HCT116 (cell line): ENCODE data around the gene DENND4C. TPM values are rescaled to one million over a fixed set of nuclear protein-coding genes. Genes with fewer than 3 reads are reported as not detected.
A peak's percentile ranks its signal among the peaks of the same experiment; 100 is the strongest.

ENCODE experiments used
- ATAC-seq: fragments of 200-7000 bp; cut with Tn5 transposase; 2 replicates; pipeline ENCODE4 v1.9.1; 2020; ENCODE audit warnings: mild to moderate bottlenecking, moderate library complexity
- BruUV-seq: library from RNA; stranded (reverse); fragments of 400-500 nt; replicated peaks from 2 replicates; lab custom pipeline; 2021; lab: Mats Ljungman, UMichigan
- CTCF ChIA-PET: fragments of 300-600 bp; sonication (Branson Sonifier 250); formaldehyde crosslinking; loops from one replicate; lab custom pipeline; 2021; ENCODE audit warnings: antibody characterized with exemption; lab: Charles Lee
- POLR2A ChIA-PET: fragments of 300-600, 350-600 bp; sonication (Branson Sonifier 250); formaldehyde crosslinking; loops from one replicate; lab custom pipeline; 2021; ENCODE audit warnings: antibody characterized with exemption; lab: Charles Lee
- RAD21 ChIA-PET, 2 experiments: fragments of 300-600 bp; sonication (Branson Sonifier 250); formaldehyde crosslinking; loops; one replicate each; lab custom pipeline; 2023; ENCODE audit warnings: low total read pairs in 2 of 2; ENCODE audit not compliant: uncharacterized antibody in 2 of 2, unreplicated experiment in 2 of 2, low non-redundant PET in 1 of 2; lab: Charles Lee
- DNase-seq: peaks from one replicate; pipeline ENCODE4 v3.0.0-alpha.2; 2010; ENCODE audit warnings: low read depth, low spot score
- H2AFZ ChIP-seq: fragments of 200-600 bp; shearing (Covaris generic), sonication (generic); 2 replicates; pipeline ENCODE4 v1.6.1; 2017; ENCODE audit warnings: low read depth, mixed run types, mixed read lengths, antibody characterized with exemption, low read length; ENCODE audit not compliant: poor library complexity, severe bottlenecking
- H3K27ac ChIP-seq: 2 replicates; pipeline ENCODE4 v1.5.1; 2012; ENCODE audit warnings: low read depth, low read length
- H3K27me3 ChIP-seq: fragments of 200-600 bp; sonication (generic); 2 replicates; pipeline ENCODE4 v1.6.1; 2016; ENCODE audit warnings: mixed run types, low read length, mixed read lengths; ENCODE audit not compliant: insufficient read depth
- H3K36me3 ChIP-seq, 2 experiments: fragments of 200-500 bp in 1 of 2; fragments of 200-600 bp in 1 of 2; sonication (Bioruptor generic) in 1 of 2; sonication (generic) in 1 of 2; 2 replicates each; pipeline versions ENCODE4 v1.5.1 to v1.6.1; 2014 to 2016; ENCODE audit warnings: low read length in 2 of 2, inconsistent platforms in 1 of 2, mixed read lengths in 1 of 2, mixed run types in 1 of 2; ENCODE audit not compliant: insufficient read depth in 2 of 2, control insufficient read depth in 1 of 2
- H3K4me1 ChIP-seq, 2 experiments: fragments of 200-600 bp in 1 of 2; sonication (generic) in 1 of 2; 2 replicates each; pipeline versions ENCODE4 v1.5.1 to v1.6.1; 2012 to 2017; ENCODE audit warnings: low read length in 2 of 2, inconsistent platforms in 1 of 2, mild to moderate bottlenecking in 1 of 2, mixed read lengths in 1 of 2, mixed run types in 1 of 2, moderate library complexity in 1 of 2; ENCODE audit not compliant: insufficient read depth in 2 of 2, control insufficient read depth in 1 of 2
- H3K4me2 ChIP-seq: fragments of 200-600 bp; sonication (generic); 2 replicates; pipeline ENCODE4 v1.6.1; 2017; ENCODE audit warnings: mixed run types, low read length, mixed read lengths
- H3K4me3 ChIP-seq, 2 experiments: fragments of 200-600 bp in 1 of 2; sonication (generic) in 1 of 2; replicated peaks in 1 of 2; 2 replicates each; pipeline ENCODE4 v1.5.1; 2011 to 2016; ENCODE audit warnings: low read length in 2 of 2, control low read depth in 1 of 2, low read depth in 1 of 2, mild to moderate bottlenecking in 1 of 2, mixed read lengths in 1 of 2, mixed run types in 1 of 2
- H3K79me2 ChIP-seq: fragments of 200-600 bp; sonication (generic); 2 replicates; pipeline ENCODE4 v1.6.1; 2017; ENCODE audit warnings: mild to moderate bottlenecking, mixed run types, low read length, moderate library complexity, mixed read lengths; ENCODE audit not compliant: insufficient read depth
- H3K9ac ChIP-seq: fragments of 200-600 bp; sonication (generic); 2 replicates; pipeline ENCODE4 v1.6.1; 2016; ENCODE audit warnings: low read length, mixed read lengths
- H3K9me2 ChIP-seq: fragments of 200-600 bp; sonication (generic), shearing (Covaris generic); 2 replicates; pipeline ENCODE4 v1.6.1; 2017; ENCODE audit warnings: mixed run types, mild to moderate bottlenecking, moderate library complexity; ENCODE audit not compliant: insufficient read depth
- H3K9me3 ChIP-seq, 2 experiments: fragments of 200-500 bp in 1 of 2; fragments of 200-600 bp in 1 of 2; sonication (Bioruptor generic) in 1 of 2; sonication (generic) in 1 of 2; 2 replicates each; pipeline ENCODE4 v1.6.1; 2014 to 2017; ENCODE audit warnings: low read length in 2 of 2, mixed read lengths in 2 of 2, inconsistent platforms in 1 of 2, low read depth in 1 of 2, mild to moderate bottlenecking in 1 of 2, mixed run types in 1 of 2, moderate library complexity in 1 of 2; ENCODE audit not compliant: control insufficient read depth in 1 of 2, insufficient read depth in 1 of 2
- H4K20me1 ChIP-seq: fragments of 200-600 bp; sonication (generic), shearing (Covaris generic); 2 replicates; pipeline ENCODE4 v1.6.1; 2017; ENCODE audit warnings: mixed run types, mild to moderate bottlenecking, moderate library complexity; ENCODE audit not compliant: insufficient read depth
- CBX3 ChIP-seq: IDR thresholded peaks from 2 replicates; pipeline ENCODE4 v1.6.1; 2012; ENCODE audit warnings: low read depth
- RAD21 ChIP-seq: IDR thresholded peaks from 2 replicates; pipeline ENCODE4 v1.6.1; 2012; ENCODE audit warnings: low read depth, mild to moderate bottlenecking
- TCF7L2 ChIP-seq: IDR thresholded peaks from 2 replicates; pipeline ENCODE4 v1.7.0; 2011; ENCODE audit warnings: borderline replicate concordance, inconsistent platforms; ENCODE audit not compliant: insufficient read depth, insufficient read length; ENCODE audit errors: extremely low read depth
- ZFX ChIP-seq: fragments of 450-650 bp; IDR thresholded peaks from 2 replicates; pipeline ENCODE4 v1.6.1; 2017
- intact Hi-C: fragments of 100-400 bp; cut with micrococcal nuclease; formaldehyde crosslinking; loops from 2 replicates; pipeline ENCODE4 v1.10.0; 2022
- total RNA-seq: library from RNA; stranded (reverse); gene quantifications from one replicate; pipeline ENCODE4 v1.2.1, GENCODE V29; 2021; ENCODE audit not compliant: unreplicated experiment
- TF ChIP-seq, protein P1 (sequence below): IDR thresholded peaks from 2 replicates; pipeline ENCODE4 v1.6.1; 2012

The DENND4C gene
- total RNA-seq, 1 experiment from 2014 or later, result 20.9 TPM

DNA sequence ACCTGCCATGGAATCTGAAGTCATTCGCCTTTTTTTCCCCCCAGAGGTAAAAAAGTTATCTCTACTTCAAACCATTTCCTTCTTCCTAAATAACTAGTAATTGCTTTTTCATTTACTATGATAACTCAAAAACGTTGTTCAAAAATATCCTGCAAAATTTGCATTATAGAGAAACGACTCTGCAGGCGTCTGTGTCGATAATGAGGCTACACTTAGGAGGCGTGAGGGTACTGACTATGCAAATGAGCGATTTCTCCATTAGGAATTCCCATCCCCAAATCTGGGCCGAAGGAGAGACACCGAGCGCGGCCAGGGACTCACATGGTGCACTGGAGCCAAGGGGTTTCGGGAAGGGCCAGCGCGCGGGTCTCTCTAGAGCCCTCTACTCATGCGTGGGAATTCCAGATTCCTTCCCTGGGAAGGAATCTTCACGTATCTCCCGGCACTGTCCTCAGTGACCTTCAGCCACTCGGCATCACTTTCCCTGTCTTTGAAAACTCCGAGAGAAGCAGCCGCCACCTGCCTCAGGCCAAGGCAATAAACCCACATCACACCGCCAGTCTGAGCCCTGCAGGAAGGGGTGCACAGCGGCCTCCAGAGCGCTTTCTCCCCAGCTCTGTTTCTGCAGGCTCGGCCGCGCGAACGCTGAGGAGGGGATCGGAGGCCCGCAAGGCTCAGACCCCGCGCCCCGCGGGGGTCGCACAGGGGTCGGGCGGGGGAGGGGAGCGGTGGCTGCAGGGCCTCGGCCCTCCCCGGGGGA is 718 bp upstream of the DENND4C start:
- H4K20me1 ChIP-seq, result 0 out of 2 replicates have a peak, but pooled peaks cover 4% of the 10 kb centered on the region
- H2AFZ ChIP-seq, result peak overlapping the region; percentile 40
- no TSS peak for BruUV-seq
- CTCF ChIA-PET, result interaction anchor here (1.1 kb wide), 1 partner anchor 181 kb away, joined by 4 read pairs; the partner anchor contains the start of gene RRAGA
- H3K79me2 ChIP-seq, result peaks cover 38% of the 10 kb centered on the region
- POLR2A ChIA-PET, result interaction anchor here (0.7 to 1.2 kb wide), 6 partner anchors 12 to 1681 kb away, joined by 3 to 6 read pairs (median 5); no protein-coding TSS in a partner anchor
- H3K9me2 ChIP-seq, result no peaks in the 10 kb centered on the region
- H3K9me3 ChIP-seq, result no peaks in the 10 kb centered on the region
- H3K4me1 ChIP-seq, result peaks cover 15 to 35% of the 10 kb centered on the region in 2 experiments
- intact Hi-C loops, result no loop called here
- no peaks in the 10 kb centered on the region for H3K36me3 ChIP-seq
- peak overlapping the region; percentile 97 for H3K27ac ChIP-seq
- H3K27me3 ChIP-seq, result no peaks in the 10 kb centered on the region
- RAD21 ChIA-PET, result interaction anchor here in 1 of 2 experiments (0.7 kb wide), 1 partner anchor 69 kb away, joined by 9 read pairs; no protein-coding TSS in a partner anchor
- peak overlapping the region; percentile 88 for H3K9ac ChIP-seq
- peak overlapping the region; percentile 80 to 91 for H3K4me3 ChIP-seq
- TF ChIP-seq CBX3 (no peak), TCF7L2 (peak; percentile 67)
- TF ChIP-seq, protein P1, sequence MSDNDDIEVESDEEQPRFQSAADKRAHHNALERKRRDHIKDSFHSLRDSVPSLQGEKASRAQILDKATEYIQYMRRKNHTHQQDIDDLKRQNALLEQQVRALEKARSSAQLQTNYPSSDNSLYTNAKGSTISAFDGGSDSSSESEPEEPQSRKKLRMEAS, result peak; percentile 50; the same call in 1 of the 2 replicates
- peak overlapping the region; percentile 95 for H3K4me2 ChIP-seq
- DNase-seq (peak; percentile 36), ATAC-seq (peak; percentile 71)

DNA sequence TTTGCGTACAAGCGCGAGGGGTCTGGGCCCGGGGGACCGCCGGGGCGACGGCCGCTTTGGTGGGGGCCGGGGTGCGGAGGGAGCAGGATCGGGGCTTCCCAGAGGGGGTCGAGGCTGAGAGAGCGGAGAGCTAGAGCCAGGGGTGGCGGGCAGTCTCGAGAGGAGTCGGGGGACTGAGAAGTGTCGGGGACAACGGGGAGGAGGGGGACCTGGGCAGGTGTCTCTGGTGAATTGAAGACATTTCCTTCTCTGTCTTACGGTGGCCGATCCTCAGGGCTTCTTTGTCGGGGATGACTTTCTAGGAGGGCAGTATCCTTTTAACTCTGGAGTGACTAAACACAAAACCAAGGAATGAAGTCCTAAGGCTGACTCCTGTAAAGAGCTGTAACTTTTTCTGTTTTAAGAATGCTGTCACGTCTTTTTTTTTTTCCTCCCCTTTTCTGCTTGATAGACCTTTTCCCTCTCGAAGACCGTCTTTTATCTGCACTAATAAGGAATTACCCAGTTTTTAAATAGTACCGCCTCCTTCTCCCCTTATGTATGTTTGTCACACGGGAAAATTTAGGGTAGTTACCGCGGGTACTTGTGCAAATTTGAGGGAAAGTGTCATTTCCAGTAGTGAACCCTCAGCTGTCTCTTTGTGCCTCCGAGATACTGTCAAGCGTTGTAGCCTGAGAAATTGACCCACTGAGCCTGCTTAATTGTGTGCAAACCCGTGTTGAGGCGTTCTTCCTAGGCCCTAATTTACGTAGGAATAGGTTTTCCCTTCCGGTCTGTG is 822 bp downstream of the DENND4C start:
- DNase-seq (no peak), ATAC-seq (peak; percentile 6)
- Histone ChIP-seq H3K4me1 (peaks cover 15 to 37% of the 10 kb centered on the region in 2 experiments), H4K20me1 (0 out of 2 replicates have a peak, but pooled peaks cover 4% of the 10 kb centered on the region), H3K27ac (peak overlapping the region; percentile 97), H3K4me3 (peak overlapping the region; percentile 80 to 91), H3K9ac (peak overlapping the region; percentile 88), H3K9me2 (no peaks in the 10 kb centered on the region), H3K36me3 (no peaks in the 10 kb centered on the region), H3K27me3 (no peaks in the 10 kb centered on the region), H2AFZ (no peak overlapping the region), H3K4me2 (peak overlapping the region; percentile 95), H3K9me3 (no peaks in the 10 kb centered on the region), H3K79me2 (peaks cover 53% of the 10 kb centered on the region)
- ChIA-PET CTCF (interaction anchor here (1.1 kb wide), 1 partner anchor 182 kb away, joined by 4 read pairs; the partner anchor contains the start of gene RRAGA), RAD21 (interaction anchor here in 1 of 2 experiments (0.6 kb wide), 1 partner anchor 152 kb away, joined by 3 read pairs; no protein-coding TSS in a partner anchor), POLR2A (interaction anchor here (0.6 to 1.2 kb wide), 2 partner anchors 10 to 95 kb away, joined by 3 to 5 read pairs; no protein-coding TSS in a partner anchor)
- TF ChIP-seq ZFX (peak; percentile 67), RAD21 (no peak)
- intact Hi-C loops, result no loop called here
- BruUV-seq, result TSS peak; percentile 51
